VCaP (cell line): Measurements from ENCODE around the gene KLHL9.

Source experiments
- H3K27ac ChIP-seq: fragments of 450-650 bp; 2 replicates; pipeline ENCODE4 v1.5.1; 2017
- TF ChIP-seq, protein P1 (sequence below): fragments of 450-650 bp; conservative IDR thresholded peaks from 2 replicates; pipeline ENCODE4 v1.5.1; 2017; ENCODE audit warnings: mild to moderate bottlenecking, moderate library complexity

KLHL9 gene

DNA sequence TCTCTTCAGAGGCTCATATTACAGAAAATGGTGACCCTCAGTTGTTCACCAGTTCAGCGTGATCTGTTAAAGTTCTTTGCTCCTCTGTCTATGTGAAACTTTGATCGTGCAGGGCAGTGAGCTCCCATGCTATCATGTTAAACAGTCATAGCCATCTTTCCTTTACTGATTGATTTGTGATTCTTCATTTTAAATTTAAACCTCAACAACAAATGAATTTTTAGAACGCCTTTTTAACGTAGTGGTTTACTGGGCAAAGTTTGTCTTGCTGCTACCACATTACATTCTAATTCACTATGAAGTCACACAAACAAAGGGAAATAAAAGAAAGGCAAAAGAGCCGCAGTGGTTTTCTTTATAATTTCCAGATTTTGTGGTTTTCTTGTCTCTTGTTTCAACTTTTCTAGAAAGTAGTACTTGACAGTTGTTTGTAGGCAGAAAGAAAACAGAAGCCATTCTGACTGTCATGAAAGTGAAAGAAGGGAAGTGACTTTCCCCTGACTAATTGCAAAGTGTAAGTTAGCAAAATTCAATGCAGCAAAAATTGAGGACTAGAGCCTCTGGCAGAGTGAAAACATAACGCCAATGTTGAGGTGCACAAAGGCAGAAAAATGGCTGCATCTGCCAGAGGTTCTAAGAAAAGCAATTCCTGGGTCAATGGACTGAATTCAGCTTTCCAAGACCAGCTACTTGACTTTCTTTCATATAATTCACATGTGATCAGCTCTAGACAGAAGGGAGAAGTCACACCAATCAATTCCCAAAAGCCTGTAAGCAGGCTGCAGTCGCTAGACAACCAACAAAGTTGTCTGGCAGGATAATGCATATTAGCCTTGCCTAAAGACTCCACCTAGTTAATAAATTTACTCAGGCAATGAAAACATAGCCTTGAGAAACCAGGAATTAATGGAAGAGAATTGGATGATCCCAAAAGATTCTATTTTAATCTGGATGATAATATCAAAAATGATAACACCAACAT, 22.6 kb upstream of the KLHL9 start:
- TF ChIP-seq, protein P1, sequence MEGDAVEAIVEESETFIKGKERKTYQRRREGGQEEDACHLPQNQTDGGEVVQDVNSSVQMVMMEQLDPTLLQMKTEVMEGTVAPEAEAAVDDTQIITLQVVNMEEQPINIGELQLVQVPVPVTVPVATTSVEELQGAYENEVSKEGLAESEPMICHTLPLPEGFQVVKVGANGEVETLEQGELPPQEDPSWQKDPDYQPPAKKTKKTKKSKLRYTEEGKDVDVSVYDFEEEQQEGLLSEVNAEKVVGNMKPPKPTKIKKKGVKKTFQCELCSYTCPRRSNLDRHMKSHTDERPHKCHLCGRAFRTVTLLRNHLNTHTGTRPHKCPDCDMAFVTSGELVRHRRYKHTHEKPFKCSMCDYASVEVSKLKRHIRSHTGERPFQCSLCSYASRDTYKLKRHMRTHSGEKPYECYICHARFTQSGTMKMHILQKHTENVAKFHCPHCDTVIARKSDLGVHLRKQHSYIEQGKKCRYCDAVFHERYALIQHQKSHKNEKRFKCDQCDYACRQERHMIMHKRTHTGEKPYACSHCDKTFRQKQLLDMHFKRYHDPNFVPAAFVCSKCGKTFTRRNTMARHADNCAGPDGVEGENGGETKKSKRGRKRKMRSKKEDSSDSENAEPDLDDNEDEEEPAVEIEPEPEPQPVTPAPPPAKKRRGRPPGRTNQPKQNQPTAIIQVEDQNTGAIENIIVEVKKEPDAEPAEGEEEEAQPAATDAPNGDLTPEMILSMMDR: no peak
- no peak overlapping the region for H3K27ac ChIP-seq

DNA sequence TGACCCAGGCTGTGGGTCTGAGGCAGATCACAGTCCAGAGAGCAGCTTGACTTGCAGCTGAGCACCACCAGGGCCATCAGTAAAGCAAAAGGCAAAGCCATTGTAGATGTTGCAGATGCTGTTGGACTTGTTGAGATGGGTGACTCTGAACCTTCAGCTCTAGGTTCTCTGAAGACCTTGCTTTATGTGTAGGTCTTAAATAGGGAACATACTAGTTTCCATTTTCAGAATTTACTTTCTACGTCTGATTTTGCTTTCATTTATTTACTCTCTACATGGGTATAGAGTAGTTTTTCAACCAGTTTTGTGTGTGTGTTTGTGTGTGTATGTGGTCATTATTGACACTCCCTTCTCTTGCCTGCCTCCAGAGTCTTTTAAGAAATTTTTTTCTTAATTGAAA, 15.6 kb upstream of the KLHL9 start, which contains the start of gene IFNA6:
TSS of gene IFNA6 (minus strand) at position 101 of the 400 bp plus-strand sequence. CDS start at position 101, 0 bp downstream.
- H3K27ac ChIP-seq: no peak within 1 kb of the TSS
- TF ChIP-seq, protein P1: no peak

DNA sequence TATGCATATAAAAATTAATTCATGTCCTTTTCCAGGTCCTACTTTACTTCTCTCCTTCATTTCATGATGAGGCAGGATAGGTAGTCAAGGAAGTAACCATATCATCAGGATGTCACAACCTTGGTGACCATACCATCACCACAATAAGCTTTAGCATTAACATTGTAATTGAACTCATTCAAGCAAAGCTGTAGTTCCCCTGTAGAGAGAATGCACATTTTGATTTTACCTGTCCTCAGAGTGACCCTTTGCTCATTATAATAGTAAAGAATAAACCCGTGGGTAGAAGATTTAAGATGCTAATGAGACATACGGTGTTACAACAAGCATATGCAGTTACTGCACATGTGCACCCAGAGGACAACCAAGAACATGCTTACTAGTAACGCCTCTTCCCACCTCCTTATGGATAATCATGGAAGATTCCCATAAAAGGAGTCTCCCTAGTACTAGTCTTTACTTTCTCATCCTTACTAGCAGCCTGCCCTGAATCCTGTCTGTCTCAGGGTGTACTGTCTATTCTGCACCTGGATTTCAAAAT, 13.3 kb upstream of the KLHL9 start:
- TF ChIP-seq, protein P1: no peak
- H3K27ac ChIP-seq: no peak overlapping the region

DNA sequence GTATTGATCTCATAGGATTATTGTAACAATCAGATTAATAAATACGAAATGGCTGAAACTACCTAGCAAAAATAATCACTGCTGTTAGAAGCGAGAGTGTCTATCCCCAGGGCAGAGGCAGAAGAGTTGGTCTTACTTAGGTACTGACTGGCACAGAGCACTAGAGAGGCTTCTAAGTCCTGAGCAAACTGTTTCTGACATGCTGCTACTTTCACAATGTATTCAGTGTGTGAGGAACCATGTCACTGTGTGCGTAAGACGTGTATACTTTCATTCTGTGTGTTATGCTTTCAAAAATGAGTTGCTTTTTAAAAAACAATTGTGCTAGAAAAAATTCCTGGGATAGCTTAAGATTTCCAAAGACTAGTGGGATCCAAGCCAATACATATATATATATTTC, 5.5 kb upstream of the KLHL9 start:
- TF ChIP-seq, protein P1: no peak
- H3K27ac ChIP-seq: no peak overlapping the region

DNA sequence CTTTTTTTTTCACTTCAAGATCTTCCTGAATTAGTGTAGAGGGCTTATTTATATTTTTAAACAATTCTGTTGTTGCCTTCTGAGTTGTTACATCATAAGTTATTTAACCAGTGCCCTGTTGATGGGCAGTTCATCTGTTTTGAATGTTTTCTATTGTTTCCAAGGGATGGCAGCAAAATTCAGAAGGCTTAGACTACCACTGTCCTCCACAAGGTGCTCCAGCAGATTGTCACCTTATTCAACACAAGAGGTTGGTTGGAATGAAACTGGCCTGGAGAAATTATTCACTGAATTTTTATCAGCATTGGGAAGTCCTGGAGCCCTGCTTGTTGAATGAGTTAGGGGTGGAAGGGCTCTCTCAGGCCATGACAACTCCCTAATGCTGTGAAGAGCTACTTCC, 1.3 kb upstream of the KLHL9 start:
- no peak overlapping the region for H3K27ac ChIP-seq
- TF ChIP-seq, protein P1: no peak

DNA sequence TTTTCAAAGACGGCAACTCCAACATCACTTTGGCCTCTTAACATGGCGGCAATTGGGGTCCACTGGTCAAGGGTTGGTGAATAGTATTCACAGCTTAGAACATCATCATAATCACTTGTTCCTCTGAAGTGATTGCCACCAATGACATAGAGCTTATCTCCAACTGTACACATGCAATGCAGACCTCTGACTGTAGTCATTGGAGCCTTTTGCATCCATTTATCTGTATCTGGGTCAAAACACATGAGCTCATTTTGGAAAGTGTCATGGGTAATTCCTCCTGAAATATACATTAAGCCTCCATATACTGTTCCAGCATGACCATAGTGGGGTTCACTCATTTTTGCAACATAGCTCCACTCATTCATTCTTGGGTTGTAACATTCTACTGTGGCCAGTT, 2.0 kb downstream of the KLHL9 start:
- H3K27ac ChIP-seq: no peak overlapping the region
- TF ChIP-seq, protein P1: no peak

DNA sequence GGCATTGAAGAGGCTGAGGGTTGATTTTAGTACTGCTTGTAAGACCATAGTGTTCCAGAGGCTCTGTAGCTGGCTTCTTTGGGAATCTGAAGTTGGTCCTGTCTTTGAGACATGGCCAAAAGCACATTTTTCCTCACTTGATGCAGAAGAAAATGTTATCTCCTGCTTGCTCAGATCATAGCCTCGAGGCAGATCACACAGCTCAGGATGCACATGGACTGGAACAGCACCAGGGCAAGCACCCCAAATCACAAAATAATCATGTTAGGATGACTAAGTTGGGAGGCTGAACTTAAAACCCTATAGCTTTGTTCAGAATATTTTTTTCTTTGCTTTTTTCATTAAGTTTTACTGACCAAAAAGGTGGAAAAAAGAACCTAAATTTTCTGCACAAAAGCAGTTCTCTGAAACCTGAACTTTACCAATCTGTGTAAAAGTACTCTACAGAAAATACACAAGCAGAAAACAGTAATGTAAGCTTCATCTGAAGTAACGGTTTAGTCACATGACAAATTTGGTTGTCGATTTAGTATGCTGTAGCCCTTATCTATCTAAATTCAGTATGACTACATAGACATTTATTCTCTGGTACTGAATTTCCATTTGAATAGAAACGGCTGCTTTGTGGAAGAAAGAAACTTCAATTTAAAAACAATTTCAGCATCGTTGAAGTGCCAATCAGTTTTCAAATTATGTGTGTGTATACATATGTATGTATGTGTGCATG, 3.4 kb downstream of the KLHL9 start:
- H3K27ac ChIP-seq: no peak overlapping the region
- TF ChIP-seq, protein P1: no peak
